Natural killer cell (primary cell): Measurements from ENCODE around the gene UQCRC1. TPM values are rescaled to one million over a fixed set of nuclear protein-coding genes. Genes with fewer than 3 reads are reported as not detected.

Source experiments
- ATAC-seq, 3 donors: fragments of 150-1000 bp in 2 of 3; fragments of 200-7000 bp in 1 of 3; cut with Tn5 transposase; 1 replicate in 1 of 3; 2 replicates in 2 of 3; pipeline ENCODE4 v1.10.0; 2021; ENCODE audit warnings: mild to moderate bottlenecking in 2 of 3, moderate library complexity in 2 of 3
- DNase-seq, 2 donors: peaks; one replicate each; pipeline versions ENCODE4 v3.0.0 to v3.0.0-alpha.2; 2013 to 2021; ENCODE audit warnings: mixed read lengths in 1 of 2
- H3K27ac ChIP-seq: one replicate; pipeline ENCODE4 v1.5.1; 2013; ENCODE audit warnings: mild to moderate bottlenecking, low read length
- H3K27me3 ChIP-seq: one replicate; pipeline ENCODE4 v1.6.1; 2013; ENCODE audit warnings: low read length; ENCODE audit not compliant: control insufficient read depth, insufficient read depth
- H3K36me3 ChIP-seq: one replicate; pipeline ENCODE4 v1.6.1; 2013; ENCODE audit warnings: low read length; ENCODE audit not compliant: control insufficient read depth, insufficient read depth
- H3K4me1 ChIP-seq: one replicate; pipeline ENCODE4 v1.6.1; 2013; ENCODE audit warnings: low read length; ENCODE audit not compliant: control insufficient read depth, insufficient read depth
- H3K4me3 ChIP-seq: one replicate; pipeline ENCODE4 v1.5.1; 2013; ENCODE audit warnings: low read length
- H3K9me3 ChIP-seq: one replicate; pipeline ENCODE4 v1.6.1; 2013; ENCODE audit warnings: low read length; ENCODE audit not compliant: control insufficient read depth, insufficient read depth
- H3K27ac Mint-ChIP-seq, 2 donors: one replicate each; pipeline ENCODE4 v1.8.0; 2022; ENCODE audit warnings: mild to moderate bottlenecking in 2 of 2, mixed read lengths in 2 of 2, moderate library complexity in 1 of 2
- H3K27me3 Mint-ChIP-seq, 2 donors: one replicate each; pipeline ENCODE4 v1.8.0; 2022; ENCODE audit warnings: low read depth in 2 of 2, mixed read lengths in 2 of 2
- H3K36me3 Mint-ChIP-seq: one replicate; pipeline ENCODE4 v1.8.0; 2022; ENCODE audit warnings: mixed read lengths
- H3K4me1 Mint-ChIP-seq, 2 donors: one replicate each; pipeline ENCODE4 v1.8.0; 2022; ENCODE audit warnings: mixed read lengths in 2 of 2
- H3K4me3 Mint-ChIP-seq: one replicate; pipeline ENCODE4 v1.8.0; 2022; ENCODE audit warnings: mild to moderate bottlenecking, moderate library complexity, mixed read lengths
- H3K9me3 Mint-ChIP-seq, 2 donors: one replicate each; pipeline ENCODE4 v1.8.0; 2022; ENCODE audit warnings: mixed read lengths in 2 of 2
- CTCF ChIP-seq: fragments of 200-600 bp; IDR thresholded peaks from one replicate; pipeline ENCODE4 v1.8.0; 2022; ENCODE audit warnings: antibody characterized with exemption
- WGBS: methylation state at CpG from one replicate; pipeline ENCODE4 v1.1.7; 2013; ENCODE audit warnings: missing lambda C conversion rate; ENCODE audit not compliant: insufficient coverage; 5-methylcytosine and 5-hydroxymethylcytosine counted together
- intact Hi-C: fragments of 100-400 bp; cut with micrococcal nuclease; formaldehyde crosslinking; loops from one replicate; pipeline ENCODE4 v1.14.2; 2022
- total RNA-seq, 4 donors: library from RNA; stranded (reverse); fragments of 120-200 nt in 1 of 4; gene quantifications; one replicate each; pipeline versions ENCODE4 v1.2.3 to v1.2.4, GENCODE V29; 2013 to 2022

The UQCRC1 gene
- total RNA-seq, 3 donors from 2014 or later (not counting 1 experiment from before 2014, with no cell fraction given), result 117 to 139 (median 124) TPM

GRCh38 chr3:48585411-48585810 is 24.0 kb downstream of the UQCRC1 start:
- Mint-ChIP-seq H3K36me3 (no peaks in the 10 kb centered on the region), H3K4me3 (no peak overlapping the region), H3K27me3 (peaks cover 13 to 18% of the 10 kb centered on the region in 2 donors), H3K4me1 (no peaks in the 10 kb centered on the region), H3K9me3 (no peaks in the 10 kb centered on the region), H3K27ac (no peak overlapping the region)
- no peak for DNase-seq
- H3K9me3 ChIP-seq, result no peaks in the 10 kb centered on the region
- H3K27ac ChIP-seq, result no peak overlapping the region
- intact Hi-C loops, result no loop called here
- no peak for TF ChIP-seq CTCF
- H3K27me3 ChIP-seq, result no peaks in the 10 kb centered on the region
- no peak for ATAC-seq
- H3K36me3 ChIP-seq, result no peaks in the 10 kb centered on the region
- H3K4me3 ChIP-seq, result no peak overlapping the region
- H3K4me1 ChIP-seq, result no peaks in the 10 kb centered on the region
- WGBS, result 80% methylated on average over 8 of the region's 8 CpGs

- Mint-ChIP-seq H3K27me3 (peaks cover 11 to 16% of the 10 kb centered on the region in 2 donors), H3K4me3 (no peak overlapping the region), H3K9me3 (no peaks in the 10 kb centered on the region), H3K27ac (no peak overlapping the region), H3K4me1 (no peaks in the 10 kb centered on the region), H3K36me3 (no peaks in the 10 kb centered on the region)
- H3K36me3 ChIP-seq, result no peaks in the 10 kb centered on the region
- DNase-seq, result no peak
- H3K4me3 ChIP-seq, result no peak overlapping the region
- H3K9me3 ChIP-seq, result no peaks in the 10 kb centered on the region
- TF ChIP-seq CTCF, result no peak
- H3K4me1 ChIP-seq, result no peaks in the 10 kb centered on the region
- ATAC-seq, result no peak
- WGBS, result 84% methylated on average over 9 of the region's 9 CpGs
- H3K27ac ChIP-seq, result no peak overlapping the region
- intact Hi-C loops, result no loop called here
- H3K27me3 ChIP-seq, result no peaks in the 10 kb centered on the region
These were observed 24.6 kb downstream of the UQCRC1 start for GRCh38 chr3:48584836-48585235.

GRCh38 chr3:48581621-48582481 is 27.6 kb downstream of the UQCRC1 start:
- H3K4me3 Mint-ChIP-seq, result no peak overlapping the region
- no peaks in the 10 kb centered on the region for H3K9me3 Mint-ChIP-seq
- intact Hi-C loops, result no loop called here
- H3K27me3 ChIP-seq, result no peaks in the 10 kb centered on the region
- no peak for DNase-seq
- TF ChIP-seq CTCF, result no peak
- no peaks in the 10 kb centered on the region for H3K4me1 Mint-ChIP-seq
- no peaks in the 10 kb centered on the region for H3K36me3 Mint-ChIP-seq
- H3K4me3 ChIP-seq, result no peak overlapping the region
- 88% methylated on average over 10 of the region's 14 CpGs for WGBS
- H3K36me3 ChIP-seq, result no peaks in the 10 kb centered on the region
- ATAC-seq, result no peak
- no peaks in the 10 kb centered on the region for H3K27me3 Mint-ChIP-seq
- H3K27ac ChIP-seq, result no peak overlapping the region
- H3K9me3 ChIP-seq, result no peaks in the 10 kb centered on the region
- no peaks in the 10 kb centered on the region for H3K4me1 ChIP-seq
- H3K27ac Mint-ChIP-seq, result no peak overlapping the region

- no peak for ATAC-seq
- Histone ChIP-seq H3K36me3 (no peaks in the 10 kb centered on the region), H3K4me1 (no peaks in the 10 kb centered on the region), H3K27me3 (no peaks in the 10 kb centered on the region), H3K9me3 (no peaks in the 10 kb centered on the region), H3K27ac (no peak overlapping the region), H3K4me3 (no peak overlapping the region)
- Mint-ChIP-seq H3K27me3 (no peaks in the 10 kb centered on the region), H3K27ac (no peak overlapping the region), H3K4me1 (no peaks in the 10 kb centered on the region), H3K9me3 (no peaks in the 10 kb centered on the region), H3K4me3 (no peak overlapping the region), H3K36me3 (no peaks in the 10 kb centered on the region)
- WGBS, result 81% methylated on average over 4 of the region's 4 CpGs
- intact Hi-C loops, result no loop called here
- DNase-seq, result no peak
- no peak for TF ChIP-seq CTCF
These were observed 32.8 kb downstream of the UQCRC1 start for GRCh38 chr3:48576647-48577046.
